NCI-H1417 (cell line): Measurements from ENCODE around the gene MCMBP.
"Not testable (repeated sequence)": the region's sequence is repeated elsewhere in the genome, so short reads cannot be mapped to it uniquely, and the experiment has no call there.

Source experiments
- DNase-seq, 3 experiments: peaks; one replicate each; lab custom pipeline; 2025; lab: John Stamatoyannopoulos, UW

The MCMBP gene

GRCh38 chr10:119872610-119872859 lies at the start of gene MCMBP:
Gene MCMBP (minus strand): TSS chr10:119872843. CDS start chr10:119872584, 259 bp downstream.
- peak in 1 of 3 experiments; percentile 57 for DNase-seq

GRCh38 chr10:119919826-119920225 lies 47.2 kb upstream of the MCMBP start:
- no peak for DNase-seq

- no peak for DNase-seq
These were observed 46.6 kb upstream of the MCMBP start for GRCh38 chr10:119919271-119919670.

- DNase-seq: no peak
These were observed 45.1 kb upstream of the MCMBP start for GRCh38 chr10:119917777-119918176.

GRCh38 chr10:119910689-119911088 lies 38.0 kb upstream of the MCMBP start:
- DNase-seq: no peak

- no peak for DNase-seq
These were observed 35.5 kb upstream of the MCMBP start for GRCh38 chr10:119908166-119908565.

- not testable (repeated sequence) for DNase-seq
These were observed 35.1 kb upstream of the MCMBP start for GRCh38 chr10:119907695-119908094.

- no peak for DNase-seq
These were observed 31.5 kb upstream of the MCMBP start for GRCh38 chr10:119903946-119904666.

- DNase-seq: no peak
These were observed 25.9 kb upstream of the MCMBP start for GRCh38 chr10:119898577-119898976.

- DNase-seq: no peak
These were observed 24.5 kb upstream of the MCMBP start for GRCh38 chr10:119896937-119897770.

- no peak for DNase-seq
These were observed 23.5 kb upstream of the MCMBP start for GRCh38 chr10:119896061-119896655.

GRCh38 chr10:119893845-119894427 lies 21.3 kb upstream of the MCMBP start:
- DNase-seq: no peak

GRCh38 chr10:119893074-119893473 lies 20.4 kb upstream of the MCMBP start:
- peak in 2 of 3 experiments; percentile 19 to 38 for DNase-seq

- peak; percentile 89 to 95 (median 91) for DNase-seq
These were observed 19.8 kb upstream of the MCMBP start, which contains the start of gene SEC23IP for GRCh38 chr10:119892188-119893065. Gene SEC23IP (plus strand): TSS chr10:119892730. CDS start chr10:119892783, 53 bp downstream.

- DNase-seq: not testable (repeated sequence)
These were observed 19.2 kb upstream of the MCMBP start for GRCh38 chr10:119891849-119892187.

- DNase-seq: not testable (repeated sequence)
These were observed 17.7 kb upstream of the MCMBP start for GRCh38 chr10:119890307-119890706.

GRCh38 chr10:119889201-119889600 lies 16.6 kb upstream of the MCMBP start:
- DNase-seq: peak in 1 of 3 experiments; percentile 1

GRCh38 chr10:119888715-119889114 lies 16.1 kb upstream of the MCMBP start:
- not testable (repeated sequence) for DNase-seq

GRCh38 chr10:119886070-119886469 lies 13.4 kb upstream of the MCMBP start:
- not testable (repeated sequence) for DNase-seq

GRCh38 chr10:119883901-119884611 lies 11.4 kb upstream of the MCMBP start:
- DNase-seq: not testable (repeated sequence)

- no peak for DNase-seq
These were observed 5.9 kb upstream of the MCMBP start for GRCh38 chr10:119878524-119878923.
